ENCODE results near the gene RPP25. TPM values are rescaled to one million over a fixed set of nuclear protein-coding genes. Genes with fewer than 3 reads are reported as not detected.

Gene RPP25, protein sequence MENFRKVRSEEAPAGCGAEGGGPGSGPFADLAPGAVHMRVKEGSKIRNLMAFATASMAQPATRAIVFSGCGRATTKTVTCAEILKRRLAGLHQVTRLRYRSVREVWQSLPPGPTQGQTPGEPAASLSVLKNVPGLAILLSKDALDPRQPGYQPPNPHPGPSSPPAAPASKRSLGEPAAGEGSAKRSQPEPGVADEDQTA
- 2.6 and 11.0 TPM in 2 replicates for total RNA-seq

DNA sequence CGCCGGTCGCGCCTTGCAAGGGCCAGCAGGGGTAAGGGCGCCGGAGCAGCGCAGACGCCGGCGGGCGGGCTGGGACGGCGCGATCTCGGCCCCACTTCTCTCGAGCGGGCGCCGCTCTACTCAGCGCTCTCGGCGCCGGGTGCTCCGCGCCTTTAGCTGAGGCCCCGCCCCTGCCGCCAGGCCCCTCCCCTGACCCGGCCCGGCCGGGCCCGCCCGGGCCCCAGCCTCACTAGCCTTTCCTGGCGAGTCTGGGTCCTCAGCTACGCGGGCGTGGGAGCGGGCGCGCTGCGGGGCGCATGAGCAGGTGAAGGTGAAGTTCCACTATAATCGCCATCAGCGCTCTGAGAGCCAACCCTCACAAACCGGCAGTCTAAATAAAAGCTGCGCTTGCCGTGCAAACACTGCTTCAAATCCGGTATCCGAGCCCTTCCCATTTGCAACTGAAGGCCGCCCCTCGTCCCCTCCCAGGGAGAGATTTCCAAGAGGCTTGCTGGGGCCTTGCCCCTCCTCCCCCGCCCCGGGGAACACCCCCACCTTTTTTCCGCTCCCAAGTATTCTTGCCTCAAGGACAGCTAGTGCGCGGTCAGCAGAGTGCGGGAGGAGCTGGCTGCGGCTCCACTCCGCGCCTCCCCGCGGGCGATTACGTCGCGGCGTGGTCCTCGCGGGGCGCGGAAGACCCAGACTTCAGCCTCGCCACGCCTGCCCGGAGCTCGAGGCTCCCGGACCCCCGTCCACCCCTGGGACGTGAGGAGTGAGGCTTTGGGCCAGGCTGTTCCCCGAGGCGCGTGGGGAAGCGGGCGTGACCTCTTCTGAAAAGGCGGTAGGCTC lies at the start of gene RPP25:
TSS of gene RPP25 (minus strand) at position 125 of the 828 bp plus-strand sequence. CDS start 189 bp downstream, outside the sequence.
- peak within 1 kb of the TSS; percentile 83 for H3K4me3 ChIP-seq (ENCODE audit: low read depth, low read length)
- TF ChIP-seq, protein P1, sequence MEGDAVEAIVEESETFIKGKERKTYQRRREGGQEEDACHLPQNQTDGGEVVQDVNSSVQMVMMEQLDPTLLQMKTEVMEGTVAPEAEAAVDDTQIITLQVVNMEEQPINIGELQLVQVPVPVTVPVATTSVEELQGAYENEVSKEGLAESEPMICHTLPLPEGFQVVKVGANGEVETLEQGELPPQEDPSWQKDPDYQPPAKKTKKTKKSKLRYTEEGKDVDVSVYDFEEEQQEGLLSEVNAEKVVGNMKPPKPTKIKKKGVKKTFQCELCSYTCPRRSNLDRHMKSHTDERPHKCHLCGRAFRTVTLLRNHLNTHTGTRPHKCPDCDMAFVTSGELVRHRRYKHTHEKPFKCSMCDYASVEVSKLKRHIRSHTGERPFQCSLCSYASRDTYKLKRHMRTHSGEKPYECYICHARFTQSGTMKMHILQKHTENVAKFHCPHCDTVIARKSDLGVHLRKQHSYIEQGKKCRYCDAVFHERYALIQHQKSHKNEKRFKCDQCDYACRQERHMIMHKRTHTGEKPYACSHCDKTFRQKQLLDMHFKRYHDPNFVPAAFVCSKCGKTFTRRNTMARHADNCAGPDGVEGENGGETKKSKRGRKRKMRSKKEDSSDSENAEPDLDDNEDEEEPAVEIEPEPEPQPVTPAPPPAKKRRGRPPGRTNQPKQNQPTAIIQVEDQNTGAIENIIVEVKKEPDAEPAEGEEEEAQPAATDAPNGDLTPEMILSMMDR (IDR thresholded peaks at IDR 0.05; ENCODE audit: insufficient read depth, low read depth, low read length): no peak
- peak; percentile 85 for DNase-seq (ENCODE audit: low read depth)

DNA sequence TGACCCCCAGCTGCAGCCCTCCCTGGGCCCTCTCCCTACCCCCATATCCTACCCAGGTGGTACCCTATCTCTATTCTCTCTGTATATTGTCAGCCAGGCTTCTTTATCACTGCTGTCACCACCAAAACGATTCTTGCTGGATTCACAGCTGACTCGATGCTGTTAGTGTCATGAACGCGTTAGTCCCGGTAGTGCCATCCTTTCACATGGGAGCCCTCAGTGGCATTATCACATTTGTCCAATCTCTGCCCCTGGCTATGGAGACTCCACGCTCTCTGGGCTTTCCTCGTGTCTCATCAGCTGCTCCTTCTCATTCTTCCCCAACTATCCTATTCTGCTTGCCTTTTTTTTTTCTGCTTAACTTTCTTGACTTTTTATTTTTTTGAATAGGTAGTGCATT lies 45.8 kb upstream of the RPP25 start:
- TF ChIP-seq, protein P1 (IDR thresholded peaks at IDR 0.05; ENCODE audit: insufficient read depth, low read depth, low read length): no peak
- no peak overlapping the region for H3K4me3 ChIP-seq (ENCODE audit: low read depth, low read length)
- no peak for DNase-seq (ENCODE audit: low read depth)

DNA sequence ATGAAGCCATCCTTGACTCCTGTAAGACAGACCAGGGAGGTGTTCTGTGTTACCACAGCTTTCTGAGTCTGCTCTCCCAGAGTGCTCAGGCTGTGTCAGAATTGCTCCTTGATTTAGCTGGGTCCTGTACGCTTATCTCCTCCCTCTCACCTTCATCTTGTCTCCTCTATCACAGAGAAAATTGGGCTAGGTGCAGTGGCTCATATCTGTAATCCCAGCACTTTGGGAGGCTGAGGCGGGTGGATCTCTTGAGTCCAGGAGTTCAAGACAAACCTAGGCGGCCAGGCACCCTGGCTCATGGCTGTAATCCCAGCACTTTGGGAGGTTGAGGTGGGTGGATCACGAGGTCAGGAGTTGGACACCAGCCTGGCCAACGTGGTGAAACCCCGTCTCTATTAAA lies 44.7 kb upstream of the RPP25 start:
- no peak for DNase-seq (ENCODE audit: low read depth)
- TF ChIP-seq, protein P1 (IDR thresholded peaks at IDR 0.05; ENCODE audit: insufficient read depth, low read depth, low read length): no peak
- no peak overlapping the region for H3K4me3 ChIP-seq (ENCODE audit: low read depth, low read length)

DNA sequence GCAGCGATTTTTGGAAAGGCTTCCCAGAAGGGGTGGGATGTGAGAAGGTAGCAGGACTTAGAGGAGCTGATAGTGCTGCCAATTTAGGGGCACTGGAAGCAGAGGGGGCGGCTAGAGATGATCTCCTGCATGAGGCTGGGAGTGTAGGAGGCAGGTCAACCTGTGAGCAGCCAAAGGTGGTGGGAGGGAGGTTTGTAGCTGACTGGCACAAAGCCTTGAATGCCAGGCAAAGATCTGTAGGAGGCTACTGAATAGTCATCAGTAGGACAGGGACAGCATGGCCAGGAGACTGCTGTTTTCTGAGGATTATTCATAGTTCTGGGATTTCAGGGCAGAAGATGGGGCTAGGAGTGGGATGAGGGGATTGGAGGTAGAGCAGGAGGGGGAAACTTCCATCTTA lies 41.0 kb upstream of the RPP25 start:
- TF ChIP-seq, protein P1 (IDR thresholded peaks at IDR 0.05; ENCODE audit: insufficient read depth, low read depth, low read length): no peak
- H3K4me3 ChIP-seq (ENCODE audit: low read depth, low read length): no peak overlapping the region
- DNase-seq (ENCODE audit: low read depth): no peak

DNA sequence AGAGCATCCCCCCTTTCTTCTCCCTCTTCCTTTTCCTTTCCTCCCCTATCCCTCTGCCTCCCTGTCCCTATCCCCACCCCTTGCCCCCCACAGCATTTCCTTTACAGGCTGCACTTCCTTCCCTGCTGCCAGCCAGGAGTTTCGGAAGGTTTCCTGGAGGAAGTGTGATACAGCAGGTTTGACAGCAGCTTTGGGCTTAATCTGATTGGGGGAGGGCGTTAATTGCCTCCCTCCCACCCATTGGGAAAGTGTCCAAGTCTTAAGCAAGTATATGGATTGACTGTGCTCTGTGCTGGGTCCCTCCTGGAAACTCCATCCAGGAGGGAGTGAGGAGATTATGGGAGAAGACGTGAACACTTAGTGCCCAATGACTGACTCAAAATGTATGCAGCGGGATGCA lies 40.6 kb upstream of the RPP25 start:
- DNase-seq (ENCODE audit: low read depth): no peak
- TF ChIP-seq, protein P1 (IDR thresholded peaks at IDR 0.05; ENCODE audit: insufficient read depth, low read depth, low read length): no peak
- H3K4me3 ChIP-seq (ENCODE audit: low read depth, low read length): no peak overlapping the region

DNA sequence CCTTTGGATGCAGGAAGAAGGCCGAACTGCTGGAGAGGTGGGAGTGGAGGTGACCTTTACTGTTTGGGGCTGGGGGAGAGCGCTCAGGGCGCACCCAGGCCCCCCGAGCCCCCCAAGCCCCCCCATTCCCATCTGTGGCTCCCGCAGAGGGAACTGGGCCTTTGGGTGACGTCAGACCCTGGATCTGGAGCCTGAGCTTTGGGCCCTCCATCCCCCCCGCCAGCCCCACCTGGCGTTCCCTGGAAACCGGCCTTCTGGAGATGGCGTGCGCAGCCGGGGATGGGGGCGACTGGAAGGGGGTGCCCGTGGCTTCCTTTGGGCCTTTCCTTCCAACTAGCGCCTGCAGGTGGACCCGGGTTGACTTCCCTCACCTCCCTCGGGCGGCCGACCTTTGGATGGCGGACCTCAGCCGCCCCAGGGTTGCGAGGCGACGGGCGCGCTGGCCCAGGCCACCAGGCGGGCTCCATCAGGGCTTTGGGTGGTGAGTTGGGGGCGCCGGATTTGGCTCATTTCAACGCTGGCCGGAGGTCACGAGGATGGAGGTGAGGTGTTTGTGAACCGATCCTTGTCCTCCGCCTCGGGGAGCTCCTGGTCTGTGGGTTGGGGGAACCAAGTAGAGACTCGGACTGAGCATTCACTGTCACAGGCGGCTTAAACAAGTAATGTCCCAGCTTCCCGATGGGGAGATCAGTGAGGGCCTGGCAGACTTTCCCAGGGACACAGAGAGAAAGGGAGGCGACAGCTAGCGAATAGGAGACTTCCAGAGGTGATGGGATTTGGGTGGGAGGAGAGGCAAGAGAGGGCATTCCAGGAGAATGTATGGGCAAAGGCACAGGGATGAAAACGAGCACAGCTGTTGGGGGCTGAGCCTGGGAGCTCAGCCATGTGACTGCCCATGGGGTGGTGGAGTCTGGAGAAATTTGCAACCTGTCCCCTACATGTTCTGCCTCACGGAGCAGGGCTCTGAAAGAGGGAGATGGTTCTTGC lies 39.5 kb upstream of the RPP25 start:
- TF ChIP-seq, protein P1 (IDR thresholded peaks at IDR 0.05; ENCODE audit: insufficient read depth, low read depth, low read length): no peak
- DNase-seq (ENCODE audit: low read depth): no peak
- peak overlapping the region; percentile 62 for H3K4me3 ChIP-seq (ENCODE audit: low read depth, low read length)
